IMR-90 (cell line): ENCODE results near the gene RYR2.

Source experiments
- CTCF ChIP-seq: conservative IDR thresholded peaks from 2 replicates; pipeline ENCODE4 v1.5.1; 2012; ENCODE audit warnings: mild to moderate bottlenecking, low read depth, low read length, improper control_type of control experiment
- POLR2A ChIP-seq: IDR thresholded peaks from 2 replicates; pipeline ENCODE4 v1.6.1; 2012; ENCODE audit warnings: mild to moderate bottlenecking, low read depth, low read length

GRCh38 chr1:237671935-237672334 is 630.0 kb downstream of the RYR2 start:
- TF ChIP-seq POLR2A = no peak
- TF ChIP-seq CTCF = no peak
